ENCODE results near the gene SCN9A.
A peak's percentile ranks its signal among the peaks of the same experiment; 100 is the strongest.
"Not testable (repeated sequence)": the region's sequence is repeated elsewhere in the genome, so short reads cannot be mapped to it uniquely, and the experiment has no call there.

The SCN9A gene

DNA sequence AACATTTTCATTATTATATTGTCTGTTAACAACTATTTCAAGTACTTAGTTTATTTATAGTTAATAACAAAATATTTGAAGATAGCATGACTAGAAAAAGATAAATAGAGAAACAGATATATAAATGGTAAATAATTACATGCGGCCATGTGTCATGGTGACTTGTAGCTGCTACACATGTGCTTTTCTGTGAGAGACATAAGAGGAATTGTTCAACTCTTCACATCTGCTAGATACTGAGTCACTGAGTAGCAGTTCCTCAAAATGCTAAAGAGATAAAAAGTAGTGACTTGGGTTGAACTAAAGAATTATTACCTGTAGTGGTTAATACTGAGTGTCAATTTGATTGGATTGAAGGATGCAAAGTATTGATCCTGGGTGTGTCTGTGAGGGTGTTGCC lies 37.5 kb upstream of the SCN9A start:
- Histone ChIP-seq H3K36me3 (ENCODE audit: control insufficient read depth in 2 of 2, insufficient read depth in 1 of 2, low read length in 2 of 2) (no peaks in the 10 kb centered on the region), H3K4me1 (ENCODE audit: control insufficient read depth, insufficient read depth, low read length) (no peaks in the 10 kb centered on the region), H3K9me3 (ENCODE audit: control insufficient read depth, insufficient read depth, low read depth, low read length) (no peaks in the 10 kb centered on the region), H3K4me3 (ENCODE audit: low read depth, low read length) (no peak overlapping the region), H3K27ac (ENCODE audit: extremely low read depth, low read depth, low read length) (no peak overlapping the region)
- ChIA-PET CTCF (no interaction called here), POLR2A (no interaction called here)
- TF ChIP-seq ZNF138 (tag by site-specific recombination; IDR thresholded peaks at IDR 0.05; ENCODE audit: borderline replicate concordance) (no peak), ZNF488 (tag by site-specific recombination; IDR thresholded peaks at IDR 0.05) (no peak), ZNF518A (tag by site-specific recombination; conservative IDR thresholded peaks at IDR 0.05; ENCODE audit: low read depth) (no peak)

GRCh38 chr2:166411473-166412230 lies 35.9 kb upstream of the SCN9A start:
- Histone ChIP-seq H3K4me3 (ENCODE audit: low read depth, low read length) (no peak overlapping the region), H3K4me1 (ENCODE audit: control insufficient read depth, insufficient read depth, low read length) (no peaks in the 10 kb centered on the region), H3K9me3 (ENCODE audit: control insufficient read depth, insufficient read depth, low read depth, low read length) (no peaks in the 10 kb centered on the region), H3K36me3 (ENCODE audit: control insufficient read depth in 2 of 2, insufficient read depth in 1 of 2, low read length in 2 of 2) (no peaks in the 10 kb centered on the region), H3K27ac (ENCODE audit: extremely low read depth, low read depth, low read length) (0 out of 2 replicates have a peak overlapping the region, but pooled peaks have one; percentile 17)
- POLR2A ChIA-PET = no interaction called here
- CTCF ChIA-PET = interaction anchor here (0.6 to 3.5 kb wide), 4 partner anchors 9 to 174 kb away, joined by 3 to 17 read pairs (median 3); no protein-coding TSS in a partner anchor
- TF ChIP-seq ZBTB17 (tag by site-specific recombination; IDR thresholded peaks at IDR 0.05) = 0 out of 2 replicates have a peak, but pooled peaks have one; percentile 19
- TF ChIP-seq ZNF341 (tag by site-specific recombination; IDR thresholded peaks at IDR 0.05; ENCODE audit: low read depth) = no peak

DNA sequence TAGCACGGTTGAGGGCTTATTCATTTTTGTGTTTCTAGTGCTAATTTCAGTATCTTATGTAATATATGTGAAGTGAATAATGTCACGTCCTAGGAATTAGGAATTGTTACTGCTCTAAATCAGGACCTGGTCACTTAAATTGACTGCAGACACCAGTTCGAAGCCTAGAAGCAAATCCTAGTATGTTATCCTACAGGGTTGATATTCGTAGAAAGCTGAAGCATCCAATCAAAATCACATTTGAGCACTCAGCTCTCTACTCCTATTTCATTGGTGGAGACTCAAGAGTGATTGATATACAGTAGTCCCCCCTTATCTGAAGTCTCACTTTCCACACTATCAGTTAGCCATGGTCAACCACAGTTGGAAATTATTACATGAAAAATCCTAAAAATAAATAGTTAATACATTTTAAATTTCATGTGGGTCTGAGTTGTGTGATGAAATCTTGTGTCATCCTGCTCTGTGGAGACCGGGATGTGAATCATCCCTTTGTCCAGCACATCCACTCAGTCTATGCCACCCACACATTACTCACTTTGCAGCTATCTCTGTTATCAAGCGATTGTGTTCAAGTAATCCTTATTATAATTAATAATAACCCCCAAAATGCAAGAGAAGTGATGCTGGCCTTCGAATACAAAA lies 35.2 kb upstream of the SCN9A start:
- no peaks in the 10 kb centered on the region for H3K36me3 ChIP-seq (ENCODE audit: control insufficient read depth in 2 of 2, insufficient read depth in 1 of 2, low read length in 2 of 2)
- H3K4me1 ChIP-seq (ENCODE audit: control insufficient read depth, insufficient read depth, low read length) = no peaks in the 10 kb centered on the region
- CTCF ChIA-PET = interaction anchor here (0.6 to 3.5 kb wide), 3 partner anchors 26 to 173 kb away, joined by 3 to 17 read pairs (median 3); no protein-coding TSS in a partner anchor
- TF ChIP-seq ZNF202 (tag by site-specific recombination; IDR thresholded peaks at IDR 0.05; ENCODE audit: borderline replicate concordance) = no peak
- POLR2A ChIA-PET = no interaction called here
- H3K4me3 ChIP-seq (ENCODE audit: low read depth, low read length) = no peak overlapping the region
- no peak overlapping the region for H3K27ac ChIP-seq (ENCODE audit: extremely low read depth, low read depth, low read length)
- H3K9me3 ChIP-seq (ENCODE audit: control insufficient read depth, insufficient read depth, low read depth, low read length) = no peaks in the 10 kb centered on the region

- CTCF ChIA-PET; H3K4me1 ChIP-seq (ENCODE audit: control insufficient read depth, insufficient read depth, low read length); H3K4me3 ChIP-seq (ENCODE audit: low read depth, low read length); H3K9me3 ChIP-seq (ENCODE audit: control insufficient read depth, insufficient read depth, low read depth, low read length); H3K36me3 ChIP-seq (ENCODE audit: control insufficient read depth in 2 of 2, insufficient read depth in 1 of 2, low read length in 2 of 2); H3K27ac ChIP-seq (ENCODE audit: extremely low read depth, low read depth, low read length); POLR2A ChIA-PET: not testable (repeated sequence)
These were observed 32.0 kb upstream of the SCN9A start for GRCh38 chr2:166407746-166408145.
